B cell (primary cell): Measurements from ENCODE around the gene RTN4. TPM values are rescaled to one million over a fixed set of nuclear protein-coding genes. Genes with fewer than 3 reads are reported as not detected.

Experiments
- ATAC-seq: fragments of 200-7000 bp; cut with Tn5 transposase; one replicate; pipeline ENCODE4 v1.10.0; 2021; ENCODE audit warnings: low read depth, mild to moderate bottlenecking, moderate number of reproducible peaks, moderate library complexity
- CTCF ChIA-PET: fragments of 350-600 bp; sonication (Branson Sonifier 250); formaldehyde crosslinking; loops from one replicate; lab custom pipeline; 2021; ENCODE audit warnings: antibody characterized with exemption, inconsistent platforms; lab: Charles Lee
- POLR2A ChIA-PET: fragments of 350-600 bp; sonication (Branson Sonifier 250); formaldehyde crosslinking; loops from one replicate; lab custom pipeline; 2021; ENCODE audit warnings: antibody characterized with exemption; lab: Charles Lee
- DNase-seq: peaks from one replicate; pipeline ENCODE4 v3.0.0; 2013
- H2AFZ ChIP-seq: 2 replicates; pipeline ENCODE4 v1.6.1; 2012; ENCODE audit warnings: mild to moderate bottlenecking, low read depth, low read length; ENCODE audit not compliant: insufficient read depth, poor library complexity, severe bottlenecking
- H3K27ac ChIP-seq, 2 donors: 1 replicate in 1 of 2; 2 replicates in 1 of 2; pipeline ENCODE4 v1.5.1; 2012 to 2013; ENCODE audit warnings: low read length in 2 of 2, mild to moderate bottlenecking in 2 of 2, moderate library complexity in 1 of 2
- H3K27me3 ChIP-seq, 4 experiments: fragments of 200-600 bp in 1 of 4; sonication (generic) in 1 of 4; replicated peaks in 1 of 4; 1 replicate in 2 of 4; 2 replicates in 2 of 4; pipeline versions ENCODE4 v1.6.1 to v1.7.0; 2013 to 2016; ENCODE audit warnings: low read length in 3 of 4, mild to moderate bottlenecking in 2 of 4, mixed read lengths in 1 of 4, moderate library complexity in 1 of 4; ENCODE audit not compliant: insufficient read depth in 4 of 4, control insufficient read depth in 3 of 4; ENCODE audit errors: control extremely low read depth in 1 of 4
- H3K36me3 ChIP-seq, 2 experiments: replicated peaks in 1 of 2; 1 replicate in 1 of 2; 2 replicates in 1 of 2; pipeline versions ENCODE4 v1.6.1 to v1.7.1; 2013; ENCODE audit warnings: low read length in 1 of 2; ENCODE audit not compliant: insufficient read depth in 2 of 2, control insufficient read depth in 1 of 2; ENCODE audit errors: control extremely low read depth in 1 of 2, extremely low read depth in 1 of 2
- H3K4me1 ChIP-seq, 2 donors: fragments of 200-600 bp in 1 of 2; sonication (generic) in 1 of 2; 1 replicate in 1 of 2; 2 replicates in 1 of 2; pipeline versions ENCODE4 v1.5.1 to v1.6.1; 2013 to 2017; ENCODE audit warnings: low read length in 2 of 2; ENCODE audit not compliant: control insufficient read depth in 2 of 2, insufficient read depth in 2 of 2
- H3K4me2 ChIP-seq: replicated peaks from 2 replicates; pipeline ENCODE3; 2012; ENCODE audit warnings: mild to moderate bottlenecking, low read depth, low read length; ENCODE audit not compliant: poor library complexity, severe bottlenecking
- H3K4me3 ChIP-seq, 5 experiments: fragments of 200-600 bp in 1 of 5; sonication (generic) in 1 of 5; 1 replicate in 3 of 5; 2 replicates in 2 of 5; pipeline versions ENCODE4 v1.5.1 to v1.7.0; 2011 to 2016; ENCODE audit warnings: low read length in 4 of 5, mild to moderate bottlenecking in 4 of 5, low read depth in 2 of 5, control low read depth in 1 of 5, moderate library complexity in 1 of 5; ENCODE audit not compliant: insufficient read depth in 1 of 5; ENCODE audit errors: control extremely low read depth in 1 of 5, extremely low read depth in 1 of 5
- H3K79me2 ChIP-seq: fragments of 200-600 bp; sonication (generic); one replicate; pipeline ENCODE4 v1.6.0; 2016; ENCODE audit warnings: low read length; ENCODE audit not compliant: control insufficient read depth, insufficient read depth
- H3K9ac ChIP-seq: fragments of 200-600 bp; sonication (generic); 2 replicates; pipeline ENCODE4 v1.6.1; 2017; ENCODE audit warnings: mild to moderate bottlenecking, low read length, moderate library complexity
- H3K9me3 ChIP-seq, 3 donors: one replicate each; pipeline versions ENCODE4 v1.6.1 to v1.7.1; 2013; ENCODE audit warnings: low read length in 2 of 3; ENCODE audit not compliant: control insufficient read depth in 2 of 3, insufficient read depth in 1 of 3; ENCODE audit errors: control extremely low read depth in 1 of 3
- H4K20me1 ChIP-seq: 2 replicates; pipeline ENCODE4 v1.6.0; 2012; ENCODE audit warnings: mild to moderate bottlenecking, low read length; ENCODE audit not compliant: insufficient read depth, control insufficient read depth, poor library complexity, severe bottlenecking
- H3K27ac Mint-ChIP-seq: one replicate; pipeline ENCODE4 v1.8.0; 2021; ENCODE audit warnings: mixed read lengths
- H3K27me3 Mint-ChIP-seq: one replicate; pipeline ENCODE4 v1.8.0; 2021; ENCODE audit warnings: mixed read lengths
- H3K4me1 Mint-ChIP-seq: one replicate; pipeline ENCODE4 v1.8.0; 2021; ENCODE audit warnings: mixed read lengths
- H3K4me3 Mint-ChIP-seq: one replicate; pipeline ENCODE4 v1.8.0; 2021; ENCODE audit warnings: mixed read lengths
- H3K9me3 Mint-ChIP-seq: one replicate; pipeline ENCODE4 v1.8.0; 2022; ENCODE audit warnings: mixed read lengths; ENCODE audit not compliant: insufficient read depth
- EZH2 ChIP-seq: IDR thresholded peaks from 2 replicates; pipeline ENCODE4 v1.6.1; 2012; ENCODE audit warnings: borderline replicate concordance, low read depth, mild to moderate bottlenecking, moderate library complexity, low read length; ENCODE audit not compliant: insufficient read depth, poor library complexity, severe bottlenecking
- WGBS: methylation state at CpG from one replicate; pipeline ENCODE4 v1.1.5; 2013; ENCODE audit warnings: missing lambda C conversion rate; ENCODE audit not compliant: insufficient coverage; 5-methylcytosine and 5-hydroxymethylcytosine counted together
- intact Hi-C: fragments of 100-400 bp; cut with micrococcal nuclease; formaldehyde crosslinking; loops from one replicate; pipeline ENCODE4 v1.10.0; 2022
- polyA plus RNA-seq: library from polyadenylated mRNA; depleted of rRNA; stranded (reverse); fragments of >200 nt; gene quantifications from 2 replicates; pipeline ENCODE4 v1.2.3, GENCODE V29; 2012
- total RNA-seq, 2 donors: library from RNA; stranded (reverse); fragments of 120-200 nt in 1 of 2; gene quantifications; 1 replicate in 1 of 2; 2 replicates in 1 of 2; pipeline versions ENCODE4 v1.2.3 to v1.2.4, GENCODE V29; 2013 to 2022
- TF ChIP-seq, protein P1 (sequence below): fragments of 200-600 bp; IDR thresholded peaks from one replicate; pipeline ENCODE4 v1.8.0; 2022; ENCODE audit warnings: antibody characterized with exemption, mild to moderate bottlenecking

The RTN4 gene
- total and polyA plus RNA-seq, 2 donors (not counting 1 experiment from before 2014, with no cell fraction given), result 30.8 to 65.9 TPM

DNA sequence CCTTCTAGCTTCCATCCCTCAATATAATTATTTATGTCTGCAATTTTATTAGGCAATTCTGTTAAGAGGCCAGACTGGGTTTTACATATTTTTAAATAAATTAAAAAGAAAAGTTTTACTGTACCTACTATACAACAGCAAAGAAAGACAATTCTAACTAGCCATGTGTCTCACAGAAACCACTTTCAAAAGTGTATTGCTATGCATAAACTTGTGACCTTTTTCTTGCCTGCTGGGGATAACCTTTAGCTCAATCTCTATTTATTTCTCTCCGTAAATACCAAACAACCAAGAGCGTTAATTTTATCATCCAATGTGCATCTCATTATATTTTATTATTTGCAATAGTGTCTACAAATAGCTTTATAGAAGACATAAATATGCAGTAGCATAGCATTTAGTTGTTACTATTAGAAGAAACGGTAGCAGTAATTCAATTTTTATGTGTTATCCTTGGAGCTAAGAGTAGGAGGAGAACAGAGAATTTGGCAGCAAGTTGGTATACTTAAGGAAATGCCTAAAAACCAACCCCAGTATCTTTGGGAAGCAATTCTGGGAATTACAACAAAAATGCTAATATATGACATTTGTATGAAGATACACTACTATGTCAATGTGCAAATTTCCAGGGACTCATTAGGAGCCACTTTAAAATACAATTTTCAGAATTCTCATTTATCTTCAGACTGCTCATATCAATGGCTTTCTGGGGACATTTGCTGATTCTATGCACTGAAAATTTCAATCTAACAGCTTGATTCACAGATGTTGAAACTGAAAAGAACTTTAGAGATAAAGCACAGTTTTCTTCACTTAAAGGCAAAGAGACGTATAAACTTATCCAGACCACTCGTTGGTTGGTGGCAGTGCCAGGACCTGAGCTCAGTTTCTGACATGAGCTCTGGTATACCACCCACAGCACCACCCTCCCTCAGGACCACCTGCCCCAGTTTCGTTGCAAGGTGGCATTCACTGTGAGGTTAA lies 23.0 kb upstream of the RTN4 start:
- H3K27ac Mint-ChIP-seq, result no peak overlapping the region
- Histone ChIP-seq H3K9ac (no peak overlapping the region), H3K9me3 (peaks cover 0 to 3% (median 2%) of the 10 kb centered on the region in 3 donors), H3K27ac (no peak overlapping the region), H3K79me2 (no peaks in the 10 kb centered on the region), H3K4me3 (no peak overlapping the region), H4K20me1 (no peaks in the 10 kb centered on the region), H3K4me2 (no peak overlapping the region), H2AFZ (no peak overlapping the region), H3K4me1 (no peaks in the 10 kb centered on the region), H3K27me3 (no peaks in the 10 kb centered on the region), H3K36me3 (no peaks in the 10 kb centered on the region)
- H3K4me3 Mint-ChIP-seq, result no peak overlapping the region
- intact Hi-C loops, result no loop called here
- peaks cover 4% of the 10 kb centered on the region for H3K9me3 Mint-ChIP-seq
- POLR2A ChIA-PET, result interaction anchor here (0.6 kb wide), 1 partner anchor 1124 kb away, joined by 3 read pairs; no protein-coding TSS in a partner anchor
- no peak for TF ChIP-seq EZH2
- TF ChIP-seq, protein P1, sequence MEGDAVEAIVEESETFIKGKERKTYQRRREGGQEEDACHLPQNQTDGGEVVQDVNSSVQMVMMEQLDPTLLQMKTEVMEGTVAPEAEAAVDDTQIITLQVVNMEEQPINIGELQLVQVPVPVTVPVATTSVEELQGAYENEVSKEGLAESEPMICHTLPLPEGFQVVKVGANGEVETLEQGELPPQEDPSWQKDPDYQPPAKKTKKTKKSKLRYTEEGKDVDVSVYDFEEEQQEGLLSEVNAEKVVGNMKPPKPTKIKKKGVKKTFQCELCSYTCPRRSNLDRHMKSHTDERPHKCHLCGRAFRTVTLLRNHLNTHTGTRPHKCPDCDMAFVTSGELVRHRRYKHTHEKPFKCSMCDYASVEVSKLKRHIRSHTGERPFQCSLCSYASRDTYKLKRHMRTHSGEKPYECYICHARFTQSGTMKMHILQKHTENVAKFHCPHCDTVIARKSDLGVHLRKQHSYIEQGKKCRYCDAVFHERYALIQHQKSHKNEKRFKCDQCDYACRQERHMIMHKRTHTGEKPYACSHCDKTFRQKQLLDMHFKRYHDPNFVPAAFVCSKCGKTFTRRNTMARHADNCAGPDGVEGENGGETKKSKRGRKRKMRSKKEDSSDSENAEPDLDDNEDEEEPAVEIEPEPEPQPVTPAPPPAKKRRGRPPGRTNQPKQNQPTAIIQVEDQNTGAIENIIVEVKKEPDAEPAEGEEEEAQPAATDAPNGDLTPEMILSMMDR, result no peak
- no peaks in the 10 kb centered on the region for H3K4me1 Mint-ChIP-seq
- H3K27me3 Mint-ChIP-seq, result peaks cover 6% of the 10 kb centered on the region
- CTCF ChIA-PET, result interaction anchor here (1.2 kb wide), 1 partner anchor 95 kb away, joined by 4 read pairs; no protein-coding TSS in a partner anchor
- WGBS, result 80% methylated on average over 3 of the region's 6 CpGs
- no peak for DNase-seq
- ATAC-seq, result no peak
